ENCODE results near the gene PAN3. TPM values are rescaled to one million over a fixed set of nuclear protein-coding genes. Genes with fewer than 3 reads are reported as not detected.

The PAN3 gene
- total RNA-seq, 1 experiment from 2014 or later, result 48.5 TPM

GRCh38 chr13:28326056-28326455 lies 187.7 kb downstream of the PAN3 start:
- no CpG with 5 or more reads among the region's 2 CpGs for WGBS (ENCODE audit: extremely low coverage, insufficient read length, low lambda C conversion rate)
- Histone ChIP-seq H3K27ac (ENCODE audit: insufficient read length, low read depth, low read length) (no peak overlapping the region), H3K9ac (ENCODE audit: extremely low read depth, insufficient read length, low read length) (no peak overlapping the region), H3K14ac (ENCODE audit: insufficient read depth, low read length) (no peak overlapping the region), H2AK5ac (ENCODE audit: insufficient read length, low read length) (no peak overlapping the region), H3K4ac (ENCODE audit: low read depth, low read length) (no peak overlapping the region), H4K8ac (replicated peaks; ENCODE audit: insufficient read length, low read depth, low read length) (no peak overlapping the region), H4K20me1 (ENCODE audit: control insufficient read depth, insufficient read depth, insufficient read length) (no peaks in the 10 kb centered on the region), H3K27me3 (ENCODE audit: insufficient read depth, low read length) (no peaks in the 10 kb centered on the region; the same call in 1 of the 2 replicates), H3K79me2 (ENCODE audit: insufficient read depth, low read length) (no peaks in the 10 kb centered on the region), H3K56ac (ENCODE audit: insufficient read length, low read depth, low read length) (no peak overlapping the region), H3K23me2 (ENCODE audit: insufficient read length, low read depth, low read length, poor library complexity, severe bottlenecking) (no peaks in the 10 kb centered on the region), H3K9me3 (ENCODE audit: control insufficient read depth, low read depth, low read length) (no peaks in the 10 kb centered on the region), H3K18ac (ENCODE audit: insufficient read length, low read depth, low read length) (no peak overlapping the region), H2BK120ac (ENCODE audit: low read depth, low read length, poor library complexity, severe bottlenecking) (no peak overlapping the region), H2BK15ac (ENCODE audit: low read depth, low read length) (no peak overlapping the region), H2AFZ (ENCODE audit: low read length) (no peak overlapping the region), H2BK20ac (ENCODE audit: low read depth, low read length, poor library complexity, severe bottlenecking) (no peak overlapping the region), H4K91ac (ENCODE audit: insufficient read length, low read depth, low read length) (no peak overlapping the region), H2BK12ac (ENCODE audit: insufficient read length, low read depth, low read length) (no peak overlapping the region), H3K4me2 (ENCODE audit: insufficient read depth, insufficient read length, low read length) (no peak overlapping the region), H3K4me1 (ENCODE audit: insufficient read depth, low read length) (no peaks in the 10 kb centered on the region), H2BK5ac (ENCODE audit: insufficient read length, low read length) (no peak overlapping the region), H3K79me1 (ENCODE audit: insufficient read depth, low read depth, low read length, poor library complexity, severe bottlenecking) (no peaks in the 10 kb centered on the region), H3T11ph (ENCODE audit: low read length) (no peak overlapping the region), H4K5ac (ENCODE audit: insufficient read length, low read depth, low read length) (no peak overlapping the region), H3K23ac (ENCODE audit: insufficient read length, low read depth, low read length) (no peak overlapping the region)
- H3K4me1 Mint-ChIP-seq, result peaks cover 2 to 14% of the 10 kb centered on the region in 2 experiments; a peak in 2 of 4 replicates
- no peaks in the 10 kb centered on the region for H3K27me3 Mint-ChIP-seq (ENCODE audit: low read depth)
- H3K9me3 Mint-ChIP-seq, result no peaks in the 10 kb centered on the region; a peak in 1 of 5 replicates
- no peak overlapping the region for H3K4me3 Mint-ChIP-seq
- no peak for DNase-seq
- TF ChIP-seq, protein P1, sequence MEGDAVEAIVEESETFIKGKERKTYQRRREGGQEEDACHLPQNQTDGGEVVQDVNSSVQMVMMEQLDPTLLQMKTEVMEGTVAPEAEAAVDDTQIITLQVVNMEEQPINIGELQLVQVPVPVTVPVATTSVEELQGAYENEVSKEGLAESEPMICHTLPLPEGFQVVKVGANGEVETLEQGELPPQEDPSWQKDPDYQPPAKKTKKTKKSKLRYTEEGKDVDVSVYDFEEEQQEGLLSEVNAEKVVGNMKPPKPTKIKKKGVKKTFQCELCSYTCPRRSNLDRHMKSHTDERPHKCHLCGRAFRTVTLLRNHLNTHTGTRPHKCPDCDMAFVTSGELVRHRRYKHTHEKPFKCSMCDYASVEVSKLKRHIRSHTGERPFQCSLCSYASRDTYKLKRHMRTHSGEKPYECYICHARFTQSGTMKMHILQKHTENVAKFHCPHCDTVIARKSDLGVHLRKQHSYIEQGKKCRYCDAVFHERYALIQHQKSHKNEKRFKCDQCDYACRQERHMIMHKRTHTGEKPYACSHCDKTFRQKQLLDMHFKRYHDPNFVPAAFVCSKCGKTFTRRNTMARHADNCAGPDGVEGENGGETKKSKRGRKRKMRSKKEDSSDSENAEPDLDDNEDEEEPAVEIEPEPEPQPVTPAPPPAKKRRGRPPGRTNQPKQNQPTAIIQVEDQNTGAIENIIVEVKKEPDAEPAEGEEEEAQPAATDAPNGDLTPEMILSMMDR (conservative IDR thresholded peaks at IDR 0.05), result no peak
- no peak overlapping the region for H3K27ac Mint-ChIP-seq
- H3K36me3 Mint-ChIP-seq (ENCODE audit: insufficient read depth in 1 of 3, low read depth in 3 of 3), result peaks cover 13 to 22% (median 19%) of the 10 kb centered on the region in 3 experiments; a peak in 6 of 7 replicates
